ENCODE data around the gene SMAGP.
"Not testable (repeated sequence)": the region's sequence is repeated elsewhere in the genome, so short reads cannot be mapped to it uniquely, and the experiment has no call there.

The SMAGP gene

DNA sequence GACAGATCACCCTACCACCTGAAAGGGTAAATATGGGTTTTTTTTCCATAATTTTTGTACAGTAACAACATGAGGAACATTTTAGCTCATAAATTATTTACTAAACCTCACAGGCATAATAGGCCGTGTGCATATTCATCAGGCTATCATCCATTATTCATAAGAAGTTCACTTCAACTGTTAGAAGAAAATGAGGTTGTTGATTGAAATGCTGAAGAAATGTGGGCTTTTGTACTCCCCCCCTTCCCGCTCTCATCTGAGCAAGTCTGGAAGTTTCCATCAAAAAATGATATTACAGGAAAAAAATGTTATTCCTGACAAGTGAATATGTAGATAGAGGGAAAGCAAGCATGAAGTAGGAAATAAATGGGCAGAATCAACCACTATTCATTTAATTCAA lies 44.4 kb downstream of the SMAGP start:
- Histone ChIP-seq H3K4me2 (no peak overlapping the region), H3K27ac (no peak overlapping the region), H4K20me1 (no peaks in the 10 kb centered on the region), H3K4me1 (no peaks in the 10 kb centered on the region), H3K27me3 (no peaks in the 10 kb centered on the region), H3K4me3 (no peak overlapping the region), H3K9me3 (no peaks in the 10 kb centered on the region), H3K9ac (no peak overlapping the region), H3K36me3 (no peaks in the 10 kb centered on the region)
- no peak for TF ChIP-seq Cebpa-rat (IDR thresholded peaks at IDR 0.05)

DNA sequence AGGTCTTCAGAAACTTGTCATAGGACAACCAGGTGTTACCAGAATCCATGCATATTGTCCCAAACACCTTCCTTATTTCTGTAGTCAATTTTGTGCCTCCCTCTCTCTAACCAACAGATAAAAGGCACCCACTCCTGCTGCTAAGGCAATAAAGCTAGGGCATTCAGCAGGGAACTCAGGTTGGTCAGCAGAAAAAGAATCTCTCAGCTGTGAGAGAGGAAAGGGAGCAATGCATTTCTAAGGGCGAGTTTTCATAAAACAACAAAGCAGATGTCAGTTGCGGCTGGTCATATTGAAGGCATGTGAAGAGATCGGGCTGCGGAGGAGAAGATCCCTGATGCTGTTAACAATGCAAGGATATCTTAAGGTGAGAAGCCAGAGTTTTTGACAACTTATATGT lies 45.0 kb downstream of the SMAGP start:
- TF ChIP-seq Cebpa-rat (IDR thresholded peaks at IDR 0.05), result no peak
- H4K20me1 ChIP-seq, result no peaks in the 10 kb centered on the region
- H3K9me3 ChIP-seq, result no peaks in the 10 kb centered on the region
- no peaks in the 10 kb centered on the region for H3K4me1 ChIP-seq
- H3K27me3 ChIP-seq, result no peaks in the 10 kb centered on the region
- no peak overlapping the region for H3K4me3 ChIP-seq
- no peak overlapping the region for H3K9ac ChIP-seq
- H3K27ac ChIP-seq, result no peak overlapping the region
- no peaks in the 10 kb centered on the region for H3K36me3 ChIP-seq
- H3K4me2 ChIP-seq, result no peak overlapping the region

DNA sequence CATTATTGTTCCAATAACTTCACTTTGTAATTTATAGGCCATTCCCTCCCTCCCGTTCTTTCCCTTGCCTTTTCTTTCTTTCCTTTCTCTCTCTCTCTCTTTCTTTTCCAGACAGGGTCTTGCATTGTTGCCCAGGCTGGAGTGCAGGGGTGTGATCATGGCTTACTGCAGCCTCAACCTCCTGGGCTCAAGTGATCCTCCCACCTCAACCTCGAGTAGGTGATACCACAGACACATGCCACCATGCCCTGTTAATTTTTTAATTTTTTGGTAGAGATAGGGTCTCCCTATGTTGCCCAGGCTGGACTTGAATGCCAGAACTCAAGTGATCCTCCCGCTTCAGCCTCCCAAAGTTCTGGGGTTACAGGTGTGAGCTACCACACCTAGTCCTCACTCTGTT lies 45.6 kb downstream of the SMAGP start:
- no peaks in the 10 kb centered on the region for H3K27me3 ChIP-seq
- TF ChIP-seq Cebpa-rat (IDR thresholded peaks at IDR 0.05), result no peak
- H3K9me3 ChIP-seq, result no peaks in the 10 kb centered on the region
- H3K4me1 ChIP-seq, result no peaks in the 10 kb centered on the region
- H3K27ac ChIP-seq, result no peak overlapping the region
- no peaks in the 10 kb centered on the region for H4K20me1 ChIP-seq
- no peak overlapping the region for H3K4me2 ChIP-seq
- H3K36me3 ChIP-seq, result no peaks in the 10 kb centered on the region
- H3K9ac ChIP-seq, result no peak overlapping the region
- H3K4me3 ChIP-seq, result no peak overlapping the region

DNA sequence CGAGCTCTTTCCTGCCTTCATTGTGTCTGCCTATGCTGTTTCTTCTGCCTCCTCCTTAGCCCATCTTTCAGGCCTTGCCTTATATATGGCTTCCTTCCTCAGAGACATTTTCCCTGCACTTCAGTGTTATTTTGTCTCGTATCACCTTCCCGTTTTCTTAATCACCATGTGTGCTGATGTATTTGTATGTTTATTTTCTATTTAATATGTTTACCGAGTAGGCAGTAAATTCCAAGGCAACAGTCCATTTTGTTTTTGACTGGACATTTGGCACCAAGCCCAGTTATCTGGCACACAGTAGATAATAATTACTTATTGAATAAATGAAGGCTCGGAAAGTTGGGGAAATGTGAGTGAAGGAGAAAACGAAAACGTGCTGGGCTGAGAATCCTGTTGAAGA lies 47.8 kb downstream of the SMAGP start:
- Histone ChIP-seq H3K27ac (no peak overlapping the region), H3K9me3 (no peaks in the 10 kb centered on the region), H3K4me3 (no peak overlapping the region), H4K20me1 (no peaks in the 10 kb centered on the region), H3K4me1 (peaks cover 14% of the 10 kb centered on the region), H3K9ac (no peak overlapping the region), H3K27me3 (no peaks in the 10 kb centered on the region), H3K4me2 (no peak overlapping the region), H3K36me3 (no peaks in the 10 kb centered on the region)
- no peak for TF ChIP-seq Cebpa-rat (IDR thresholded peaks at IDR 0.05)

DNA sequence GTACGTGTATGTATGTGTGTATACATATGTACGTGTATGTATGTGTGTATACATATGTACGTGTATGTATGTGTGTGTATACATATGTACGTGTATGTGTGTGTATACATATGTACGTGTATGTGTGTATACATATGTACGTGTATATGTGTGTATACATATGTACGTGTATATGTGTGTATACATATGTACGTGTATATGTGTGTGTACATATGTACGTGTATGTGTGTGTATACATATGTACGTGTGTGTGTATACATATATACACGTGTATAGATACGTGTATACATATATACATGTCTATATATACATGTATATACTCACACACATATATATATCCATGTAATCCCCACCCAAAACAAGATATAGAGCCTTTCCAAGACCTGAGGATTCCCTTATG lies 50.4 kb downstream of the SMAGP start:
- H3K4me1 ChIP-seq, result peaks cover 21% of the 10 kb centered on the region
- H3K27ac ChIP-seq, H3K27me3 ChIP-seq, H4K20me1 ChIP-seq, H3K4me3 ChIP-seq, H3K36me3 ChIP-seq, H3K9me3 ChIP-seq, H3K4me2 ChIP-seq, H3K9ac ChIP-seq: not testable (repeated sequence)

DNA sequence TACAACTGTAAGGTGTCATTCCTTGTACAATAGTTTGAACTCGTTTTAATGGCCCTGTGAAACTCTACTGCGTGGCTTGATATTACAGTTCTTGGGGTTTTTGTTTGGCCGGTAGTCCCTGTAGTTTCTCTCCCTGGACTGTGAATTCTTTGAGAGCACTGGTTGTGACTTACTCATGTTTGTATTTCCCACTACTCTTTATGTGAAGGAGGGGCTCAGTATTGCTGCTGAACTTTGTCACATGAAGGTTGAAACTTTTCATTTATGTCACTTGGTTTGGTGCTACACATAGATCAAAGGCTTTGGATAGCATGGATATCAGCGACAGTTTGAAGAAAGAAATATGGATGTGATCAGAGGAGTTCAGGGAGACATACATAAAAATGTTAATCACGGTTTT lies 50.9 kb downstream of the SMAGP start:
- H3K4me1 ChIP-seq, result peaks cover 21% of the 10 kb centered on the region
- no peak for TF ChIP-seq Cebpa-rat (IDR thresholded peaks at IDR 0.05)
- H4K20me1 ChIP-seq, result no peaks in the 10 kb centered on the region
- 0 out of 2 replicates have a peak overlapping the region, but pooled peaks have one; percentile 84 for H3K9ac ChIP-seq
- H3K27me3 ChIP-seq, result peaks cover 3% of the 10 kb centered on the region; the same call in 1 of the 2 replicates
- H3K36me3 ChIP-seq, result no peaks in the 10 kb centered on the region
- H3K4me2 ChIP-seq, result peak overlapping the region; percentile 92
- H3K27ac ChIP-seq, result no peak overlapping the region
- no peak overlapping the region for H3K4me3 ChIP-seq
- no peaks in the 10 kb centered on the region for H3K9me3 ChIP-seq

DNA sequence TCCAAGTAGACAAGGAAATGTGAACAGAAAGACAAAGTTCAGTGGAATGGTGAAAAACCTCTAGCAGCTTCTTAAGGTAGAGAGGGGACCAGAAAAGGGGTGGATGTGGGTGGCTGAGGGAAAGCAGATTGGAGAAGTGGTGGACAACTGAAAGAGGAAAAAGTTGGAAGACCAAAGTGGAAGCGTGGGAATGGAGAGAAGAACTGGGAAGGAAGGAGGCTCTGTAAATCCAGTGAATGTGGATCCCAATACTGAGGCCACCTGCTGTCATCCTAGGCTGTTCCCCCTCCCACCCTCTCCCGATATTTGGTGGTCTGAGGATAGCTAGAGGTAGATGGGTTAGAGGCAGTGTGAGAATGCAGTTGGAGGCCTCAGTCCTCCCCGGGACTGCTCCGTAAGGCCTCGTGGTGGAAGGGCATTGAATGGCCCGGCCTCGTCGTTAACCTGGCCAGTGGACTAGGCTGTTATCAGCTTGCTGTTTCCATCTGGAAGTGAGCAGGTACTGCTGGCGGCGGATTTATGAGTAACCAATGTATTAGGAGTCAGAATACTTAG lies 51.5 kb downstream of the SMAGP start:
- Histone ChIP-seq H3K4me3 (peak overlapping the region; percentile 76), H4K20me1 (no peaks in the 10 kb centered on the region), H3K4me2 (peak overlapping the region; percentile 92), H3K36me3 (no peaks in the 10 kb centered on the region), H3K27ac (peak overlapping the region; percentile 85), H3K27me3 (peaks cover 3% of the 10 kb centered on the region; the same call in 1 of the 2 replicates), H3K9ac (peak overlapping the region; percentile 84), H3K4me1 (peaks cover 21% of the 10 kb centered on the region), H3K9me3 (no peaks in the 10 kb centered on the region)
- TF ChIP-seq Cebpa-rat (IDR thresholded peaks at IDR 0.05), result no peak

DNA sequence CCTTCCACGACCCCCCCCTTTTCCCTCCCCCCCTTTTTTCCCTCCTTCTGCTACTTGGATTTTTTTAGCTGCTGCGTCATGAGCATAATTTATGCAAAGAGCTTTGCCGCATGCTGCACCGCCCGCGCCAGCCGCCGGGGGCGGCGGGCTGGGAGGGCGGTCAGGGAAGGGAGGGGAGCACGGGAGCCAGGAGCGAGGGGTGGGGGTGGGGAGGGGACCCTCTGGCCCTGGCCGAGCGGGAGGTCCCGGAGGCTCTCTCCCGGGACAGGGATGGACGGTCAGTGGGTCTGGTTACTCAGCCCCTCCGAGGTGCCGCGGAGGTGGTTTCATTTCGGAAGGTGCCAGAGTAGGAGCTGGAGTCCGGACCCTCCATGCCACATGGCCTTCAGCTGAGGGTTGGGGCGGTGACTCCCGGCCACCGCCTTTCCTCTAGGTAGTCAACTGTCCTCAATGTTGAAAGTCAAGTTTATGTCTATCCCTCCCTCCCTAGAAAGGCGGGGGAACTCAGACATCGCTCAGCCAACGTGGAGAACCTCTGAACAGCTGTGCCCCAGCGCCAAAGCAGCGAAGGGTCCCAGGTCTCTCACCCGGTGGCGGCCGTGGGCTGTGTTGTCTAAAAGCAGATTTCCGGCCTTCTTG lies 52.1 kb downstream of the SMAGP start, which contains the start of gene POU6F1:
TSS of gene POU6F1 (minus strand) at position 95 of the 639 bp plus-strand sequence. CDS start 11,226 bp downstream, outside the sequence.
- no peak for TF ChIP-seq Cebpa-rat (IDR thresholded peaks at IDR 0.05)
- Histone ChIP-seq H3K9me3 (no peaks in the 10 kb centered on the region), H3K4me3 (peak within 1 kb of the TSS; percentile 76), H3K4me1 (peaks cover 21% of the 10 kb centered on the region), H3K36me3 (no peaks in the 10 kb centered on the region), H3K27me3 (peaks cover 3% of the 10 kb centered on the region; the same call in 1 of the 2 replicates), H4K20me1 (no peaks in the 10 kb centered on the region), H3K9ac (peak within 1 kb of the TSS; percentile 84), H3K27ac (peak within 1 kb of the TSS; percentile 85), H3K4me2 (peak within 1 kb of the TSS; percentile 92)

DNA sequence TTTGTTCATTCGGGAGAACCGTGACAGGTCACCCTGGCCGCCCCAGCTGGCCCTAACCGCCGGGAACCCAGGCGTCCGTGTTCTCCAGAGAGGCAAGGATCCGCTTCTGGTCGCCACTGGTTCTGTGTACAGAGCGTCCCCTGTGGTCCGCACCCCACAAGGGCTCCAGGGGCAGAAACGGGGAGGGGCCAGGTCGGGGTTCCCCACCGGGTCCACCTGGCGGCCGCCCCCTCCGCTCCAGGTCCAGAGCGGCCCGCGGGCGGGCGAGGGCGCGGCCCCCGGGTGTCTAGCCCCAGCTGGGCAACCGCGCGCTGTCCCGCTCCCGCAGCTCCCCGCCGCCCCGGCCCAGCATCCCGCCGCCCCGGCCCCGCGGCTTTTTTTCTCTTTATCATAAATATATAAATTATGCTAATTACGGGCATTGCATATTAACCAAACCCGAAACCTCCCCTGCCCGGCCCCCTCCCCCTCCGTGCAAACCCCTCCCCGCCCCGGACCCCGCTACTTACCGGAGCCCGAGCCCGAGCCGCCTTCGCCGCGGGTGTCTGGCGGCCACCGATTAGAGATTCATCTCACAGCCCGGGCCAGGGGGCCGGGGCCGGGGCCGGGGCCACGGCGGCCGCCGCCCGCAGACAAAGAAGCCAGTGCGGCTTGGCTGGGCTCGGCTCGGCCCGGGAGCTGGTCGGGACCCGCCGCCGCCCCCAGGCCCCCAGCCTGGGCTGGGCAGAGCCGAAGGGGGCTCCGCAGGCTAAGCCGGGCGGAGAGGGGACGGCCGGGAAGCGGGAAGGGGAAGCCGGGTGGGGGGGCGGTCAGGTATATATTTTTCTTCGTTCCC lies 52.9 kb downstream of the SMAGP start:
- H3K27me3 ChIP-seq, result peaks cover 3% of the 10 kb centered on the region; the same call in 1 of the 2 replicates
- H3K9ac ChIP-seq, result peak overlapping the region; percentile 84
- H3K4me3 ChIP-seq, result peak overlapping the region; percentile 76
- H3K4me2 ChIP-seq, result peak overlapping the region; percentile 89
- H3K9me3 ChIP-seq, result no peaks in the 10 kb centered on the region
- no peaks in the 10 kb centered on the region for H3K36me3 ChIP-seq
- H3K4me1 ChIP-seq, result peaks cover 21% of the 10 kb centered on the region
- no peaks in the 10 kb centered on the region for H4K20me1 ChIP-seq
- peak overlapping the region; percentile 80 for H3K27ac ChIP-seq
- no peak for TF ChIP-seq Cebpa-rat (IDR thresholded peaks at IDR 0.05)

DNA sequence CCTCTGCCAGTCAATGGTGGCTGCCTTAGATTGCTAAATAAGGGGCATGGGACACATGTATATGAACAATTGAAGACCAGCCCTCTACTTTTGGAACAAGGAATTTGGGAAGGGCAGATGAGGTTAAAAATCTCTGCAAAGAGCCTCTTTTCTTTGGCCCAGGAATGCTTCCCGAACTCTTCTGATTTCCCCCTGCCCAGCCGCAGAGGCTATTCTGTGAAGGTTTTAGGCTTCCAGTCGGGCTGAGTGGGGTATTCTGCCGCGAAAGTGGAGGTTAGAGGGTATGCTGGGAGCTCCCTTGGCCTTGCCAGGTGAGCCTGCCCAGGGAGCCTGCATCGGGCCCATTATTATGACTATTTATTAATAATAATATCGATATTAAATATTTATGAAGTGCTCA lies 53.6 kb downstream of the SMAGP start:
- no peak for TF ChIP-seq Cebpa-rat (IDR thresholded peaks at IDR 0.05)
- H3K36me3 ChIP-seq, result no peaks in the 10 kb centered on the region
- H3K9ac ChIP-seq, result 0 out of 2 replicates have a peak overlapping the region, but pooled peaks have one; percentile 84
- H3K27ac ChIP-seq, result no peak overlapping the region
- H4K20me1 ChIP-seq, result no peaks in the 10 kb centered on the region
- H3K27me3 ChIP-seq, result peaks cover 3% of the 10 kb centered on the region; the same call in 1 of the 2 replicates
- H3K4me3 ChIP-seq, result peak overlapping the region; percentile 76
- H3K4me1 ChIP-seq, result peaks cover 21% of the 10 kb centered on the region
- no peaks in the 10 kb centered on the region for H3K9me3 ChIP-seq
- peak overlapping the region; percentile 89 for H3K4me2 ChIP-seq

Measured in BLaER1 (cell line).